ENCODE data around the gene ADAMTSL4.
"Not testable (repeated sequence)": the region's sequence is repeated elsewhere in the genome, so short reads cannot be mapped to it uniquely, and the experiment has no call there.

Gene ADAMTSL4

GRCh38 chr1:150555198-150555970 is 6.2 kb downstream of the ADAMTSL4 start:
- DNase-seq (ENCODE audit: low read depth, low spot score), result no peak

GRCh38 chr1:150555971-150556865 is 7.0 kb downstream of the ADAMTSL4 start:
- DNase-seq (ENCODE audit: low read depth, low spot score), result no peak

DNA sequence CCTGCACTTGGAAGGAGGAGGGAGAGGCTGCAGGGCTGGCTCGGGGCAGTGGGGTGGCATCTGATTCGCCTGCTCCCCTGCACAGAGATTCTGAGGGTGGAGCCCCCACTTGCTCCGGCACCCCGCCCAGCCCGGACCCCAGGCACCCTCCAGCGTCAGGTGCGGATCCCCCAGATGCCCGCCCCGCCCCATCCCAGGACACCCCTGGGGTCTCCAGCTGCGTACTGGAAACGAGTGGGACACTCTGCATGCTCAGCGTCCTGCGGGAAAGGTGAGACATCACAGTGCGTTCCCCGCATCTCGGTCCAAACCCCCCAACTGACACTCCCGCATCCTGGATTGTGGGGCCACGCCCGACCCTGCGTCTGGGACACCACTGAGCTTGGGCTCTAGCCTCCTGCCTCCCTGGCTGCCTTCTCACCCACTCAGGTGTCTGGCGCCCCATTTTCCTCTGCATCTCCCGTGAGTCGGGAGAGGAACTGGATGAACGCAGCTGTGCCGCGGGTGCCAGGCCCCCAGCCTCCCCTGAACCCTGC is 7.9 kb downstream of the ADAMTSL4 start:
- no peak for DNase-seq (ENCODE audit: low read depth, low spot score)

- DNase-seq (ENCODE audit: low read depth, low spot score), result no peak
Observed at GRCh38 chr1:150557813-150558212, 8.6 kb downstream of the ADAMTSL4 start.

DNA sequence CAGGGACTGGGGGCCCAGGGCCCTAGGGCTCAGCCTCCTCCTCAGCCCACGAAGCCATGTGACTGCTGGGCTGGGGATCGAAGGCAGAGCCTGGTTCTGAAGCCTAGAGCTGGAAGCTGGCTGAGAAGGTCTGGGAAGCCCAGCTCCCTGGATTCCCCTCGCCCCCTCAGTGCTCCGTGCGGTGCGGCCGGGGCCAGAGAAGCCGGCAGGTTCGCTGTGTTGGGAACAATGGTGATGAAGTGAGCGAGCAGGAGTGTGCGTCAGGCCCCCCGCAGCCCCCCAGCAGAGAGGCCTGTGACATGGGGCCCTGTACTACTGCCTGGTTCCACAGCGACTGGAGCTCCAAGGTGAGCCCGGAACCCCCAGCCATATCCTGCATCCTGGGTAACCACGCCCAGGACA is 9.1 kb downstream of the ADAMTSL4 start:
- DNase-seq (ENCODE audit: low read depth, low spot score), result no peak

GRCh38 chr1:150558761-150559655 is 9.8 kb downstream of the ADAMTSL4 start:
- DNase-seq (ENCODE audit: low read depth, low spot score), result no peak

DNA sequence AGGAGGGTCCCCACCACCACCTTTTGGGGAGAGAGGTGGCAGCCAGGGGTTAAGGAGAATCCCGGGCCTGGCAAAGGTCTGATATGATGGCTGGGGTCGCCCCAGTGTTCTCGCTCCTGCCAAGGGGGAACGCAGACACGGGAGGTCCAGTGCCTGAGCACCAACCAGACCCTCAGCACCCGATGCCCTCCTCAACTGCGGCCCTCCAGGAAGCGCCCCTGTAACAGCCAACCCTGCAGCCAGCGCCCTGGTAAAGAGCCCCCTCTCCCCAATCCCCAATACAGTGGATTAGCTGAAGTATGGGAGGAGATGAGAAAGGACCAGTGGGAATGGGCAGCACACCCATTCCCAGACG is 10.4 kb downstream of the ADAMTSL4 start:
- DNase-seq (ENCODE audit: low read depth, low spot score), result no peak

- no peak for DNase-seq (ENCODE audit: low read depth, low spot score)
Observed at GRCh38 chr1:150560011-150560438, 10.8 kb downstream of the ADAMTSL4 start.

DNA sequence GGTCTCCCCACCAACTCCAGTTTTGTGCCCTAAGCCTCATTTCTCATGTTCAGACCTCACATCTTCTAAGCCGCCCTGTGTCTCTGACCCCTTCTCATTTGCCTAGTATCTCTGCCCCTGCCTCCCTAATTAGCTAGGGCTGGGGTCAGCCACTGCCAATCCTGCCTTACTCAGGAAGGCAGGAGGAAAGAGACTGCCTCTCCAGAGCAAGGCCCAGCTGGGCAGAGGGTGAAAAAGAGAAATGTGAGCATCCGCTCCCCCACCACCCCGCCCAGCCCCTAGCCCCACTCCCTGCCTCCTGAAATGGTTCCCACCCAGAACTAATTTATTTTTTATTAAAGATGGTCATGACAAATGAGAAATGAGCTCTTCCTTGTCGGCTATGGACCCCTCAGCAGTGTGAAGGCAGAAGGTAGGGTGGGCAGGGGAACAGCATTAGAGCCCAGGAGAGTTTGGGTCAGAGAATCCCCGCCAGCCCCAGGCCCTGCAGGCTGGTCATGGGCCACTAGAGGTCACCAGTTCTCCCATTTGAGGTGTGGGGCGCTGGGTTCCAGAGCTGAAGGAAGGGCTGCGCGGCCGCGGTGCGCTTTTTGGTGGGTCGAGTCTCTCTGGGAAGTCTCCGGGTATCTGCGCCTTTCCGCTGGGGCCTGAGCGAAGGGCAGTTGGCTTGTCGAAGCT is 11.5 kb downstream of the ADAMTSL4 start:
- no peak for DNase-seq (ENCODE audit: low read depth, low spot score)

DNA sequence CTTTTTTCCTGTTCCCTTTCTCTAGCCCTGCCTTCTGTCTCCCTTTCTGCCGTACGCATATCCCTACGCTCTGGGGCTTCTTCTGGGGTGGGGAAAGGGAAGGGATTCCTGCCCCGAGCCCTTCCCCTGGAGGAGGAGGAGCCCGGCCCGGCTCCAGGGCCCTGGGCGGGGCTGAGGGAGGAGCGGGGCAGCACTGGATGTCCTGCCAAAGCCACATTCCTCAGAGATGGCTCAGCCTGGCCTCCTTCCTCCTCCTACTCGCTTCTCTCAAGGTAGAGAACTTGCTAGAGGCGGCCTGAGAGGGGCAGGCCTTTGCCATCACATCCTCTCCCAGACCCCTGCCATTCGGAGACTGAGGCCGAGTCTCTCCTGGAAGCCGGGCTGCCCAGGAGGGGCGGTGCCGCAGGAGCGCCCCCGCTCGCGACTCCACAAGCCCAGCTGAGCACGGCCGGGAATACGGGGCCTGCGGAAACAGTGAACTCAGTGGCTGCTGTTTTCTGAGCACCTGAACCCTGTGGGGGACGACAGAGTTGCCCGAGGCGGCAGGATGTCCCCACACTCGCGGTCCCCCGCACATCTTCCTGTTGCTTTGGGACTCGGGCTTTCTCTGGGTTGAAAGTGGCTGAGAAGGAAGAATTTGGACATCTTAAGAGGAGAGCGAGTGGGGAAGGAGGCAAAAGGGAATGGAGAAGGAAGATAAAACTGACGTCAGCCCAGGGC is 12.2 kb downstream of the ADAMTSL4 start:
- DNase-seq (ENCODE audit: low read depth, low spot score), result peak; percentile 97

- DNase-seq (ENCODE audit: low read depth, low spot score), result peak; percentile 96
Observed at GRCh38 chr1:150561974-150562445, 12.8 kb downstream of the ADAMTSL4 start.

DNA sequence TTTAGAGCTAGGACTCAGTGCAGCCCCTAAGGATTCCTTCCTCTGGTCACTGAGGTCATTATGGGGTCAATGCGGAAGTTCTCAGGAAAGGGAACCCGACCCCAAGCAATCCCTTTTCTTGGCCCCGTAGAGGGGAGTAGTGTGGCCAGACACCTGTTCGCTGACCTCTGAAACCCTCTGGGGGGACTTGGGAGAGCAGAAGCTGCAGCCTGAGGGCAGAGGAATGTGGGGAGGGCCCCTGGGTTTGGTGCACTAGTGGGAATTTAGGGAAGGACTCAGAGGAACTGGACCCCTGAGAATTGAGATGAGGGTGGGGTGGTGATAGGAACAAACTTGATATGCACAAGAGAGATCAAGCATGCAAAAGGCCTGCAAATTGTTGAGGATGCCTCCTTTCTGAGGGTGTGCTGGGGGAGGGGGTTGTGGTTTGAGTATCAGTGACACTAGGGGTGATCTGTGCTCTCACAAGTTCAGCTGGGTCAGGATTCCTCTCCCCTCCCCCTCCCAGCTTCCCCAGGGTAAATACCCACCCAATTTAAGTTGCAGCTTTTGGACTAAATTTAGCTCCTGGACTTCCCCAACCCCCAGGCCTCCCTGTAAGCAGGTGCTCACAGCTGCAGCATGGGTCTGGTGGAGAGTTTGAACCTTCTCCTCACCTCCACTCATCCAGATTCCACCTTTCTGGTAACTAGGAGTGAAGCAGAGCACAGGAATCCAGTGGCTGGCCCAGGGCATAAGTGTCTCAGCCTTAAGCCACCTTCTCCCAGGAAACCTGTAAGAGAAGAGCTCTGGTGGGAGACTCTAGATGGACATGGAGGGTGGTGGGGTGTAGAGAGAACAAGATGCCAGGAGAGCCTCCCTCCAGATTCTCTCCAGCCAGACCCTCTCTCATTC is 13.5 kb downstream of the ADAMTSL4 start:
- DNase-seq (ENCODE audit: low read depth, low spot score), result no peak

DNA sequence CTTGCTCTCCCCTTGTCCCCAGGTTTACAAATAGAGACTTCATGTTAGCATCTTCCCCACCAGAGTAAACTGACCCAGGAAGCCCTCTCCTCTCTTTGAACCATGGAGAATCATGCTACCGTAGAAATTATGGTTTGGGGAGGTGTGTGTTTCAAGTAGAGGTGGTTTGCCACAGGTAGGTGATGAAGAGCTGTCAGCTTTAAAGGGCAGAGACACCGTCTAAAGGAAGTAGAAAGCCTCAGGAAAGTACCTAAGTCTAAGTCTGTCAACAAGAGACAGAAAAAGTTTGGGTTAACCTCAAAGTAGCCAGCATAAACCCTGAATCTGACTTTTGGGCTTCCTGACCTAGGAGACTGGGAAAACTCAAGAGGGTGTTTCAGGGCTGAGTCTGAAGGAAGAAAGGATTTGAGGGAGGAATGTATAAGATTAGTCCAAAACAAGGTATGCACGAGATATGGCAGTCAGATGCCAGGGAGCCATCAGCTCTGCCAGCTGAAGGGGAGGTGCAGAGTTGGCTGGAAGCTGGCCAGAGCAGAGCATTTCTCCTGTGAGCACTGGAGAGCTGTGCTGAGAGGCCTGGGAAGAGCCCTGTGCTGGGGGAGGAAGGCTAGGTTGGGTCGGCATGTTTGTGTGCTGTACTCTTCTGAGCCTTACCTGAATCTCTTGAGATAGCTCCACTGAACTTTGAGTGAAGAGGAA is 14.3 kb downstream of the ADAMTSL4 start:
- no peak for DNase-seq (ENCODE audit: low read depth, low spot score)

DNA sequence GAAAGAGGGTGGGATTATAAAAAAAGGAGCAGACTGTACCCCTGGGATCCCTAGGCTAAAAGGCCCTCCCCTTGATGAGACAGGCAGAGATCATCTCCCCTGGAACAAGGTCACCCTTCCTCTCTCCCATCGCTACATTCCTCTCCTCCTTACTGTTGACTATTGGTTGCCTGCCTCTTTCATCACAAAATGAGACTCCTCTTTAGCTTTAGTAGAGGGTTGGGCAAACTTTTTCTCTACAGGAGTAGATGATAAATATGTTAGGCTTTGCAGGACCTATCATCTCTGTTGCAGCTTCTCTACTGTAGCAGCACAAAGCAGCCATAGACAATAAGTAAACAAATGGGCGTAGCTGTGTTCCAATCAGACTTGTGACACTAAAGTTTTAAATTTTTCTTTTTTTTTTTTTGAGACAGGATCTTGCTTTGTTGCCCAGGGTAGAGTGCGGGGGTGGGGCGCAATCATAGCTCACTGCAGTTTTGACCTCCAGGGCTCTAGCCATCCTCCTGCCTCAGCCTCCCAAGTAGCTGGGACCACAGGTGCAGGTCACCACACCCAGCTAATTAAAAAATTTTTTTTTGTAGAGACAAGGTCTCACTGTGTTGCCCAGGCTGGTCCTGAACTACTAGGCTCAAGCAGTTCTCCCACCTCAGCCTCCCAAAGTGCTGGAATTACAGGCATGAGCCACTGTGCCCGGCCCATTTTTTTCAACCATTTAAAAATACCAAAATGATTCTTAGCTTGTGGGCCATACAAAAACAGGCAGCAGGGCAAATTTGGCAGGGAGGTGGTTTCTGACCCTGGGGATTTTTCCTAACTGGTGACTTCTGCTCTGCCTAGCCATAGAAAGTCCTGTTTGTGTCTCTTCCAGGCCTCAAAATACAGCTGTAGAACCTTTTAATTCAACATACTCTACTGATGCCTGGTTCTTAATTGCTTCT is 15.1 kb downstream of the ADAMTSL4 start:
- no peak for DNase-seq (ENCODE audit: low read depth, low spot score)

- not testable (repeated sequence) for DNase-seq (ENCODE audit: low read depth, low spot score)
Observed at GRCh38 chr1:150565240-150565991, 16.2 kb downstream of the ADAMTSL4 start.

- DNase-seq (ENCODE audit: low read depth, low spot score), result no peak
Observed at GRCh38 chr1:150566589-150567340, 17.6 kb downstream of the ADAMTSL4 start.

Measured in smooth muscle cell of the brain vasculature (primary cell).